Smooth muscle cell of bladder (primary cell): ENCODE measurements around the gene DHX29. TPM values are rescaled to one million over a fixed set of nuclear protein-coding genes. Genes with fewer than 3 reads are reported as not detected.

Experiments used
- total RNA-seq: library from RNA; depleted of rRNA; stranded (reverse); fragments of >200 nt; gene quantifications from 2 replicates; pipeline ENCODE4 v1.2.3, GENCODE V29; 2014

DHX29 gene
- total RNA-seq, result 28.7 and 33.7 TPM in 2 replicates

GRCh38 chr5:55307383-55308253, at the start of gene DHX29, which contains the start of gene MTREX:
TSS of gene DHX29 (minus strand) at chr5:55307694. CDS start at chr5:55307573, 121 bp downstream.
TSS of gene MTREX (plus strand) at chr5:55307989. CDS start at chr5:55308014, 25 bp downstream.

GRCh38 chr5:55232985-55233928, 74.2 kb downstream of the DHX29 start, which contains the start of gene CCNO:
TSS of gene CCNO (minus strand) at chr5:55233608. CDS start at chr5:55233523, 85 bp downstream.

GRCh38 chr5:55226934-55227663, 80.4 kb downstream of the DHX29 start, which contains the start of gene MCIDAS:
TSS of gene MCIDAS (minus strand) at chr5:55227315. CDS start at chr5:55227138, 177 bp downstream.

Other genes starting within 250 kb of the DHX29 start
- not detected in 2 replicates for gene GZMA, start 205.0 kb downstream of the DHX29 start, total RNA-seq
- 105 and 131 TPM in 2 replicates for gene GPX8, start 147.5 kb downstream of the DHX29 start, total RNA-seq
- gene CDC20B, start 134.5 kb downstream of the DHX29 start, total RNA-seq, result under 0.01 TPM in 1 of 2 replicates, not detected in the other
- gene MCIDAS, start 80.4 kb downstream of the DHX29 start, total RNA-seq, result not detected in 2 replicates
- gene CCNO, start 74.1 kb downstream of the DHX29 start, total RNA-seq, result not detected in 2 replicates
- 71.0 and 88.0 TPM in 2 replicates for gene MTREX, start 295 bp upstream of the DHX29 start, total RNA-seq
- gene PLPP1, start 227.3 kb upstream of the DHX29 start, total RNA-seq, result 132 and 194 TPM in 2 replicates